Measurements from ENCODE around the gene ADAMTS12.
"Not testable (repeated sequence)": the region's sequence is repeated elsewhere in the genome, so short reads cannot be mapped to it uniquely, and the experiment has no call there.

ADAMTS12 gene

GRCh38 chr5:33549982-33550567 is 341.7 kb downstream of the ADAMTS12 start:
- in situ Hi-C loops (cut with MboI; ENCODE audit: low sequenced_read_pairs), result no loop called here

GRCh38 chr5:33539790-33540189 is 352.0 kb downstream of the ADAMTS12 start:
- in situ Hi-C loops (cut with MboI; ENCODE audit: low sequenced_read_pairs), result not testable (repeated sequence)

GRCh38 chr5:33539212-33539611 is 352.6 kb downstream of the ADAMTS12 start:
- in situ Hi-C loops (cut with MboI; ENCODE audit: low sequenced_read_pairs), result no loop called here

- in situ Hi-C loops (cut with MboI; ENCODE audit: low sequenced_read_pairs), result no loop called here
These were observed 353.6 kb downstream of the ADAMTS12 start for GRCh38 chr5:33538201-33538600.

- in situ Hi-C loops (cut with MboI; ENCODE audit: low sequenced_read_pairs), result no loop called here
These were observed 354.6 kb downstream of the ADAMTS12 start for GRCh38 chr5:33537240-33537639.

- in situ Hi-C loops (cut with MboI; ENCODE audit: low sequenced_read_pairs), result no loop called here
These were observed 355.0 kb downstream of the ADAMTS12 start for GRCh38 chr5:33536802-33537201.

GRCh38 chr5:33531824-33532223 is 360.0 kb downstream of the ADAMTS12 start:
- in situ Hi-C loops (cut with MboI; ENCODE audit: low sequenced_read_pairs), result no loop called here

- in situ Hi-C loops (cut with MboI; ENCODE audit: low sequenced_read_pairs), result no loop called here
These were observed 360.8 kb downstream of the ADAMTS12 start for GRCh38 chr5:33531037-33531298.

- in situ Hi-C loops (cut with MboI; ENCODE audit: low sequenced_read_pairs), result no loop called here
These were observed 361.4 kb downstream of the ADAMTS12 start for GRCh38 chr5:33530183-33531036.

GRCh38 chr5:33527696-33528095 is 364.1 kb downstream of the ADAMTS12 start:
- in situ Hi-C loops (cut with MboI; ENCODE audit: low sequenced_read_pairs), result no loop called here

GRCh38 chr5:33526755-33527154 is 365.0 kb downstream of the ADAMTS12 start:
- in situ Hi-C loops (cut with MboI; ENCODE audit: low sequenced_read_pairs), result no loop called here

- in situ Hi-C loops (cut with MboI; ENCODE audit: low sequenced_read_pairs), result no loop called here
These were observed 367.3 kb downstream of the ADAMTS12 start for GRCh38 chr5:33524476-33524875.

GRCh38 chr5:33523208-33523771 is 368.5 kb downstream of the ADAMTS12 start:
- in situ Hi-C loops (cut with MboI; ENCODE audit: low sequenced_read_pairs), result no loop called here

GRCh38 chr5:33516421-33516820 is 375.4 kb downstream of the ADAMTS12 start:
- in situ Hi-C loops (cut with MboI; ENCODE audit: low sequenced_read_pairs), result no loop called here

GRCh38 chr5:33515366-33515765 is 376.4 kb downstream of the ADAMTS12 start:
- in situ Hi-C loops (cut with MboI; ENCODE audit: low sequenced_read_pairs), result not testable (repeated sequence)

- in situ Hi-C loops (cut with MboI; ENCODE audit: low sequenced_read_pairs), result no loop called here
These were observed 378.2 kb downstream of the ADAMTS12 start for GRCh38 chr5:33513462-33514185.

GRCh38 chr5:33509036-33509435 is 382.8 kb downstream of the ADAMTS12 start:
- in situ Hi-C loops (cut with MboI; ENCODE audit: low sequenced_read_pairs), result no loop called here

- in situ Hi-C loops (cut with MboI; ENCODE audit: low sequenced_read_pairs), result no loop called here
These were observed 384.4 kb downstream of the ADAMTS12 start for GRCh38 chr5:33507426-33507825.

- in situ Hi-C loops (cut with MboI; ENCODE audit: low sequenced_read_pairs), result no loop called here
These were observed 387.2 kb downstream of the ADAMTS12 start for GRCh38 chr5:33504570-33504969.

GRCh38 chr5:33501899-33502298 is 389.9 kb downstream of the ADAMTS12 start:
- in situ Hi-C loops (cut with MboI; ENCODE audit: low sequenced_read_pairs), result no loop called here

- in situ Hi-C loops (cut with MboI; ENCODE audit: low sequenced_read_pairs), result no loop called here
These were observed 390.5 kb downstream of the ADAMTS12 start for GRCh38 chr5:33501260-33501659.

GRCh38 chr5:33494466-33494865 is 397.3 kb downstream of the ADAMTS12 start:
- in situ Hi-C loops (cut with MboI; ENCODE audit: low sequenced_read_pairs), result no loop called here

Measured in HL-60/S4 (cell line).